Smooth muscle cell of the coronary artery (primary cell): Measurements from ENCODE around the gene PCSK1. TPM values are rescaled to one million over a fixed set of nuclear protein-coding genes. Genes with fewer than 3 reads are reported as not detected.

Experiments
- total RNA-seq: library from RNA; depleted of rRNA; stranded (reverse); fragments of >200 nt; gene quantifications from 2 replicates; pipeline ENCODE4 v1.2.3, GENCODE V29; 2014; ENCODE audit warnings: low replicate concordance

PCSK1 gene
- total RNA-seq, result under 0.01 and 1.6 TPM in 2 replicates

DNA sequence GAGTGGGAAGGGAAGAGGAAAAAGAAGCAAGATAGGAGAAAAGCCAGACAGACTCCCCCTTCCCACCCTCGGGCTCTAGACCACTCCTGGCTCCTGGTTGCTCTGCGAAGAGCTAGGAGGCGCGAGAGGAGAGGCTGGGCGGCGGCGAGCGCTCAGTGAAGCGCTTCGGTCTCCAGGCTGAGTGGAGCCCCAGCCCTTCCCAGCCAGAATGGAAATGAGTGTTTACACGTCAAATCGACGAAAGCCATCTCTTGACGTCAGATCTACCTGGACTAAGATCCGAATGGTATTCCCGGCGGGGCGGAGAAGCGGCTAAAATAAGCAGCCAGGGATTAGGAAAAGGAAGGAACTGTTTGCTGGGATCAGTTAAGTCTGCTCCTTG is at the start of gene PCSK1:
Gene PCSK1, minus strand, starts transcription at position 183 of the 382 bp plus-strand sequence. CDS start 206 bp downstream, outside the sequence.

Other genes starting within 250 kb of the PCSK1 start
- 50.7 and 177 TPM in 2 replicates for gene CAST, start 229.1 kb upstream of the PCSK1 start, total RNA-seq